Measurements from ENCODE around the gene TEC. TPM values are rescaled to one million over a fixed set of nuclear protein-coding genes. Genes with fewer than 3 reads are reported as not detected.

Gene TEC
- total RNA-seq, 1 donor from 2014 or later, result 0.35 TPM

DNA sequence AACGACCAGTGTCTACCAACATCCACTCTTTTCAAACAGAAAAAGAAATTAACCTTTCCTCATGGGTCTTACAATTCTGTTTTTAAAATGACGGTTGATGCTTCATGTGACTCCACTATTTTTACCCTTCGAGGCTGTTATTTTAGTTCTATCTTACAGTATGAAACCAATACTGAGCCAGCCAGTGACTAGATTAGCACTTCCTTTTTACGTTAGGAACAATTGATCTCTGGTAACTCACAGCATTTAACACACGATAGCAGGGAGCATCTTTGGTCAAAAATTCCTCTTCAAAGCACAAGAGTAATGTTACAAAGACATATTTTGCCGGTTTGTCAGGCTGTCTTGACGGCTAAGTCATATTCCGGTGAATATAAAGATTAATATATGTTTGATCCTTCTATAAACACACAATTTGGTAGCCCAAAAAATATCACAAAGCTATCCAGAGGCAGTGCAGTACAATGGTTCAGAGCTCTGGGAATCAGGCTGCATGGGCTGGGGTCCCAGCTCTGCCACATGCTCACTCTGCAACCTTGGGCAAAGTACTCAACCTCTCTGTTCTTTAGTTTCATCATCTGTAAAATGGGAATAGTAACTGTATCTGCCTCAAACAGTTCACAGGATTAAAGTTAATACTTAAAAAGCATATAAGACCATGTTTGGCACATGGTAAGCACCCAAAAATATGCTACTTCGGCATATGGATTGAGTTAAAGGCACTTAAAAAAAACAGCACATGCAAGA, 72.7 kb downstream of the TEC start:
- H3K27me3 Mint-ChIP-seq (ENCODE audit: low read depth), result peaks cover 43% of the 10 kb centered on the region
- TF ChIP-seq, protein P1, sequence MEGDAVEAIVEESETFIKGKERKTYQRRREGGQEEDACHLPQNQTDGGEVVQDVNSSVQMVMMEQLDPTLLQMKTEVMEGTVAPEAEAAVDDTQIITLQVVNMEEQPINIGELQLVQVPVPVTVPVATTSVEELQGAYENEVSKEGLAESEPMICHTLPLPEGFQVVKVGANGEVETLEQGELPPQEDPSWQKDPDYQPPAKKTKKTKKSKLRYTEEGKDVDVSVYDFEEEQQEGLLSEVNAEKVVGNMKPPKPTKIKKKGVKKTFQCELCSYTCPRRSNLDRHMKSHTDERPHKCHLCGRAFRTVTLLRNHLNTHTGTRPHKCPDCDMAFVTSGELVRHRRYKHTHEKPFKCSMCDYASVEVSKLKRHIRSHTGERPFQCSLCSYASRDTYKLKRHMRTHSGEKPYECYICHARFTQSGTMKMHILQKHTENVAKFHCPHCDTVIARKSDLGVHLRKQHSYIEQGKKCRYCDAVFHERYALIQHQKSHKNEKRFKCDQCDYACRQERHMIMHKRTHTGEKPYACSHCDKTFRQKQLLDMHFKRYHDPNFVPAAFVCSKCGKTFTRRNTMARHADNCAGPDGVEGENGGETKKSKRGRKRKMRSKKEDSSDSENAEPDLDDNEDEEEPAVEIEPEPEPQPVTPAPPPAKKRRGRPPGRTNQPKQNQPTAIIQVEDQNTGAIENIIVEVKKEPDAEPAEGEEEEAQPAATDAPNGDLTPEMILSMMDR (IDR thresholded peaks at IDR 0.05), result no peak
- H3K27ac Mint-ChIP-seq (ENCODE audit: unreplicated experiment), result no peak overlapping the region
- no peak overlapping the region for H3K4me3 Mint-ChIP-seq (ENCODE audit: unreplicated experiment)
- DNase-seq (ENCODE audit: low spot score), result no peak
- H3K4me1 Mint-ChIP-seq (ENCODE audit: low read depth), result no peaks in the 10 kb centered on the region
- peaks cover 3% of the 10 kb centered on the region for H3K36me3 Mint-ChIP-seq (ENCODE audit: low read depth)
- H3K9me3 Mint-ChIP-seq (ENCODE audit: low read depth), result peaks cover 8% of the 10 kb centered on the region

DNA sequence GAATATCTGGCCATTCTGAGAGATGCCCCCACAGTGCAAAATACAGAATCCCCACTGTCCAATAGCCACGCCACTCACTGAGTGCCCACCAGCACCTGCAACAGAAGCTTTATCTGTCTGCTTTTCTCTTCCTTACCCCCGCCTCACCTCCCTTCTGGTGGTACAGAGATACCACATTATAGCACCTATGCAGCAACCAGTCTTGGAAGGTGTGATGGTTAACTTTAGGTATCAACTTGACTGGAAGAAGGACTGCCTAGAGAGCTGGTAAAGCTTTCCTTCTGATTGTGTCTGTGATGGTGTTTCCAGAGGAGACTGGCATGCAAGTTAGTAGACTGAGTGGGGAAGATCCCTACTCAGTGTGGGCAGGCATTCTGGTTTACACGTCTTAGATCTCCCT, 73.8 kb downstream of the TEC start:
- Mint-ChIP-seq H3K27me3 (ENCODE audit: low read depth) (peaks cover 34% of the 10 kb centered on the region), H3K4me1 (ENCODE audit: low read depth) (no peaks in the 10 kb centered on the region), H3K36me3 (ENCODE audit: low read depth) (no peaks in the 10 kb centered on the region), H3K9me3 (ENCODE audit: low read depth) (peaks cover 1% of the 10 kb centered on the region), H3K27ac (ENCODE audit: unreplicated experiment) (no peak overlapping the region), H3K4me3 (ENCODE audit: unreplicated experiment) (no peak overlapping the region)
- no peak for DNase-seq (ENCODE audit: low spot score)
- TF ChIP-seq, protein P1 (IDR thresholded peaks at IDR 0.05), result no peak

DNA sequence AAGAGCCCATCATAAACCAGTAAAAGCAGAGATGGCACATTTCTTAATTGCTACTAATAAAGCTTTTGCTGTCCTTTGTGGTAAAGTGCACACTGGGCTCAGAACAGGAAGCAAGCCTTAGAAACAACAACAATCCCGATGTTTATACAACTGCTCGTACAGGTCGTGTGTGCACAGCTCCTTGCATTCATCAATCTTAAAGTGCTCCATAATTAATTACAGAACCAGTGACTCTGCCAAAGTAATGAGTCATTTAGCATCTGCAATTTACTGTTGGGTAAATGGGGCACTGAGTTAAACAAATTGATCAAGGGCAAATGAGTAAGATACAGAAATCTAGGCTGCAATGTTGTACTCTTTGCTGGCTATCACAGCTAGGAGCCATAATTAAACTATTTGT, 74.3 kb downstream of the TEC start:
- H3K4me3 Mint-ChIP-seq (ENCODE audit: unreplicated experiment), result no peak overlapping the region
- H3K27me3 Mint-ChIP-seq (ENCODE audit: low read depth), result peaks cover 38% of the 10 kb centered on the region
- H3K9me3 Mint-ChIP-seq (ENCODE audit: low read depth), result no peaks in the 10 kb centered on the region
- no peaks in the 10 kb centered on the region for H3K36me3 Mint-ChIP-seq (ENCODE audit: low read depth)
- DNase-seq (ENCODE audit: low spot score), result no peak
- H3K4me1 Mint-ChIP-seq (ENCODE audit: low read depth), result no peaks in the 10 kb centered on the region
- TF ChIP-seq, protein P1 (IDR thresholded peaks at IDR 0.05), result no peak
- H3K27ac Mint-ChIP-seq (ENCODE audit: unreplicated experiment), result no peak overlapping the region

DNA sequence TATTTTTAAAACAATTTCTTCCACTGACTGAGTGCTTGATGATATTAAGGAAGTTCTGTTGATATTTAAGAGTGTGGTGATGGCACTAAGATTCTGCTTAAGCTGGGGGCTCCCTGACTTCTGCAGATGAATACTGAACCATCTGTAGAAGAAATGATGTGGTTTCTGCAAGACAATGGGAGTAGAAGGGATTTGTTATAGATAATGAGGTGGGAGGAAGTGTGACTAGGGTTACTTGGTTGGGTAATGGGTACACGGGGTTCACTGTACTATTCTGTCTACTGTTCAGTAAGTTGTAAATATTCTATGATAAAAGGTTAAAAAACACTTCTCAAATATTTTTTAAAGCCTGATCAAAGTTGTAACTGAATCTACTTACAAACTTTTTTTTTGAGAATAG, 74.7 kb downstream of the TEC start:
- DNase-seq (ENCODE audit: low spot score), result no peak
- TF ChIP-seq, protein P1 (IDR thresholded peaks at IDR 0.05), result no peak
- Mint-ChIP-seq H3K36me3 (ENCODE audit: low read depth) (no peaks in the 10 kb centered on the region), H3K27me3 (ENCODE audit: low read depth) (peaks cover 39% of the 10 kb centered on the region), H3K4me1 (ENCODE audit: low read depth) (no peaks in the 10 kb centered on the region), H3K9me3 (ENCODE audit: low read depth) (no peaks in the 10 kb centered on the region), H3K4me3 (ENCODE audit: unreplicated experiment) (no peak overlapping the region), H3K27ac (ENCODE audit: unreplicated experiment) (no peak overlapping the region)

DNA sequence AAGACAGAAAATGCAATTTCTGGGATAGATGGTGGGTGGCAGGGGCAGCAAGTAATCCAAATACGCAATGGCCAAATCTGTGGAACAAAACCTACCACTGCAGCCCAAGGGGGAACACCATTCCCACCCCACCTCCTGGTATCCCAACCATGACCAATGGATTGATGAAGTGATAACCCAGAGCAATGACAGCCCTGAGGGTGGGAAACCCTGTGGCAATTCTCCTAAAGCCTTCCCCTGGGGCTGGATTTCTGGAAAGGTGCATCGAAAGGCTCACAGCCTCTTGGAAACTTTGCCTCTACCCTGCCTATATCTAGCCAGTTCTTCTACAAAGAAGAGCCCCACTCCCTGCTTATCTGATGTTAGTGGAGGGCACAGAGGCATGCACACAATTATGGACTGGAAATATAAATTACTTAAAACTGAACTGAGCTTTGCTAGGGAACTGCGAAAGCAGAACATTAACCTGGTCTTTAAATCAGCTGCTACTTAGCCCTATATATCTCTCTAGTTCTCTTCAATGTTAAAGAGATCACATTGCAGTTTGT, 75.6 kb downstream of the TEC start:
- Mint-ChIP-seq H3K36me3 (ENCODE audit: low read depth) (no peaks in the 10 kb centered on the region), H3K27me3 (ENCODE audit: low read depth) (peaks cover 41% of the 10 kb centered on the region), H3K4me3 (ENCODE audit: unreplicated experiment) (no peak overlapping the region), H3K27ac (ENCODE audit: unreplicated experiment) (no peak overlapping the region), H3K9me3 (ENCODE audit: low read depth) (no peaks in the 10 kb centered on the region), H3K4me1 (ENCODE audit: low read depth) (no peaks in the 10 kb centered on the region)
- TF ChIP-seq, protein P1 (IDR thresholded peaks at IDR 0.05), result no peak
- no peak for DNase-seq (ENCODE audit: low spot score)
